Measurements from ENCODE around the gene IRF7. TPM values are rescaled to one million over a fixed set of nuclear protein-coding genes. Genes with fewer than 3 reads are reported as not detected.

IRF7 gene
- total RNA-seq, 1 donor from 2014 or later, result 17.1 TPM

DNA sequence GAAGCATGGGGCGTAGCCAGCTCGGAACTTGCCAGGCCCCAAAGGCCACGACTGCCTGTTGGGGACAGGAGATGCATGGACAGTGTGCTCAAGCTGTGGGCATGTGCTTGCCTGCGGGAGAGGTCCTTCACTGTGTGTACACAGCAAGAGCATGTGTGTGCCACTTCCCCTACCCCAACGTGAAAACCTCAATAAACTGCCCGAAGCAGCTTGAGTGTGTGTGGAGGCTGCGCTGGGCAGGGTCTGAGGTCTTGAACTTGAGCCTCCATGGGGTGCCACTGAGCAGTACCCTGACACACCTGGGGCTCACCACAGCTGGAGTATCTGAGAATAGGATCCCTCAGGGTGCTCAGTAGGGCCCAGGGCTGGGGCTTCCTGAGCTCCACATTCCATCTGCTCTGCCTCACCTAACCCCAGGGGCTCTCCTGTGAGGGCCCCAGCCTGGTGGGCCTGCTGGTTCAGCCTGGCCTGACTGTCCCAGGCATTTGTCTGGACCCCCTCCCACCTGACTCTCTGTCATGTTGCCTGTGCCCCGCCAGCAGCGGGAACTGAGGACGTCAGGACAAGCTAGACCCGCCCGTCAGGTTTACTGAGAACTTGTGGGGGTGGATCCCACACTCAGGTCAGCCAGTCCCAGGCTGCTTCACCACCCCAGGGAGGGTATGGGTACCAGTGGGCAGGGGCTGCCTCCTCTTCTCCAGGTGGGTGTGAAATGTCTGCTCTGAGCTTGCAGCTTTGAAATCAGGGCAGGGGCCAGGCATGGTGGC is 51.8 kb downstream of the IRF7 start:
- DNase-seq (ENCODE audit: low read depth), result no peak

DNA sequence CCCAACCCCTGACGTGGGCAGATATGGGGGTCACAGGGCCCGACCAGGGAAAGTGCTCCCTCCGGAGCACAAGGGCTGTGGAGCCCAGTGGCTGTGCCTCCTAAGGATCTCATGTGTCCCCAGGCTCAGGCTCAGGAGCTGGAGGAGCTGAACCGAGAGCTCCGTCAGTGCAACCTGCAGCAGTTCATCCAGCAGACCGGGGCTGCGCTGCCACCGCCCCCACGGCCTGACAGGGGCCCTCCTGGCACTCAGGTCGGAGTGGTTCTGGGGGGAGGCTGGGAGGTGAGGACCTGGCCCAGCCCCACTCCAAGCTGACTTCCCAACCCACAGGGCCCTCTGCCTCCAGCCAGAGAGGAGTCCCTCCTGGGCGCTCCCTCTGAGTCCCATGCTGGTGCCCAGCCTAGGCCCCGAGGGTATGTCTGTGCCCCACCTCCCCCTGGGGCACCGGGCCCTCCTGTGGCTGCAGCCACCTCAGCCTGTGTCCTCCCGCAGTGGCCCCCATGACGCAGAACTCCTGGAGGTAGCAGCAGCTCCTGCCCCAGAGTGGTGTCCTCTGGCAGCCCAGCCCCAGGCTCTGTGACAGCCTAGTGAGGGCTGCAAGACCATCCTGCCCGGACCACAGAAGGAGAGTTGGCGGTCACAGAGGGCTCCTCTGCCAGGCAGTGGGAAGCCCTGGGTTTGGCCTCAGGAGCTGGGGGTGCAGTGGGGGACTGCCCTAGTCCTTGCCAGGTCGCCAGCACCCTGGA is 52.5 kb downstream of the IRF7 start:
- DNase-seq (ENCODE audit: low read depth), result no peak

Other genes starting within 250 kb of the IRF7 start
- gene B4GALNT4, start 246.5 kb downstream of the IRF7 start, total RNA-seq, result 4.0 and 4.5 TPM in 2 replicates
- gene PKP3, start 221.7 kb downstream of the IRF7 start, total RNA-seq, result 1.7 and 13.7 TPM in 2 replicates
- gene SIGIRR, start 201.0 kb downstream of the IRF7 start, total RNA-seq, result 5.4 and 41.5 TPM in 2 replicates
- gene ANO9, start 173.9 kb downstream of the IRF7 start, total RNA-seq, result 9.2 and 10.8 TPM in 2 replicates
- gene PTDSS2, start 165.7 kb downstream of the IRF7 start, total RNA-seq, result 25.9 and 40.7 TPM in 2 replicates
- gene RNH1, start 108.7 kb downstream of the IRF7 start, total RNA-seq, result 227 and 230 TPM in 2 replicates
- gene HRAS, start 80.4 kb downstream of the IRF7 start, total RNA-seq, result 40.5 and 51.2 TPM in 2 replicates
- gene LRRC56, start 78.4 kb downstream of the IRF7 start, total RNA-seq, result 0.17 and 2.0 TPM in 2 replicates
- 0.69 and 1.7 TPM in 2 replicates for gene LMNTD2, start 55.2 kb downstream of the IRF7 start, total RNA-seq
- gene RASSF7, start 55.0 kb downstream of the IRF7 start, total RNA-seq, result 65.7 and 110 TPM in 2 replicates
- 27.4 and 40.9 TPM in 2 replicates for gene PHRF1, start 39.5 kb downstream of the IRF7 start, total RNA-seq
- gene CDHR5, start 9.0 kb upstream of the IRF7 start, total RNA-seq, result 0.15 TPM in 1 of 2 replicates, not detected in the other
- gene SCT, start 11.2 kb upstream of the IRF7 start, total RNA-seq, result not detected in 2 replicates
- gene DRD4, start 21.3 kb upstream of the IRF7 start, total RNA-seq, result 0.10 TPM in 1 of 2 replicates, not detected in the other
- gene DEAF1, start 79.3 kb upstream of the IRF7 start, total RNA-seq, result 27.6 and 62.7 TPM in 2 replicates
- gene TMEM80, start 79.9 kb upstream of the IRF7 start, total RNA-seq, result 3.6 and 7.7 TPM in 2 replicates
- 235 and 376 TPM in 2 replicates for gene EPS8L2, start 90.3 kb upstream of the IRF7 start, total RNA-seq
- gene TALDO1, start 131.5 kb upstream of the IRF7 start, total RNA-seq, result 188 and 419 TPM in 2 replicates
- gene GATD1, start 161.5 kb upstream of the IRF7 start, total RNA-seq, result 16.7 and 38.0 TPM in 2 replicates
- gene CEND1, start 174.1 kb upstream of the IRF7 start, total RNA-seq, result 0.60 TPM in 1 of 2 replicates, not detected in the other
- 16.3 and 22.6 TPM in 2 replicates for gene SLC25A22, start 182.3 kb upstream of the IRF7 start, total RNA-seq
- gene PIDD1, start 189.3 kb upstream of the IRF7 start, total RNA-seq, result 3.1 and 6.9 TPM in 2 replicates
- gene RPLP2, start 194.0 kb upstream of the IRF7 start, total RNA-seq, result 167 and 180 TPM in 2 replicates
- 19.3 and 60.1 TPM in 2 replicates for gene PNPLA2, start 203.0 kb upstream of the IRF7 start, total RNA-seq
- 3.7 and 6.4 TPM in 2 replicates for gene CRACR2B, start 212.0 kb upstream of the IRF7 start, total RNA-seq
- 831 and 921 TPM in 2 replicates for gene CD151, start 217.0 kb upstream of the IRF7 start, total RNA-seq
- 38.0 and 64.1 TPM in 2 replicates for gene POLR2L, start 226.6 kb upstream of the IRF7 start, total RNA-seq
- 85.4 and 86.2 TPM in 2 replicates for gene TSPAN4, start 226.9 kb upstream of the IRF7 start, total RNA-seq